Measurements from ENCODE around the gene KCP. TPM values are rescaled to one million over a fixed set of nuclear protein-coding genes. Genes with fewer than 3 reads are reported as not detected.
A peak's percentile ranks its signal among the peaks of the same experiment; 100 is the strongest.

Gene KCP
- total and polyA plus RNA-seq, 5 donors = 0.23 to 0.36 (median 0.25) TPM

DNA sequence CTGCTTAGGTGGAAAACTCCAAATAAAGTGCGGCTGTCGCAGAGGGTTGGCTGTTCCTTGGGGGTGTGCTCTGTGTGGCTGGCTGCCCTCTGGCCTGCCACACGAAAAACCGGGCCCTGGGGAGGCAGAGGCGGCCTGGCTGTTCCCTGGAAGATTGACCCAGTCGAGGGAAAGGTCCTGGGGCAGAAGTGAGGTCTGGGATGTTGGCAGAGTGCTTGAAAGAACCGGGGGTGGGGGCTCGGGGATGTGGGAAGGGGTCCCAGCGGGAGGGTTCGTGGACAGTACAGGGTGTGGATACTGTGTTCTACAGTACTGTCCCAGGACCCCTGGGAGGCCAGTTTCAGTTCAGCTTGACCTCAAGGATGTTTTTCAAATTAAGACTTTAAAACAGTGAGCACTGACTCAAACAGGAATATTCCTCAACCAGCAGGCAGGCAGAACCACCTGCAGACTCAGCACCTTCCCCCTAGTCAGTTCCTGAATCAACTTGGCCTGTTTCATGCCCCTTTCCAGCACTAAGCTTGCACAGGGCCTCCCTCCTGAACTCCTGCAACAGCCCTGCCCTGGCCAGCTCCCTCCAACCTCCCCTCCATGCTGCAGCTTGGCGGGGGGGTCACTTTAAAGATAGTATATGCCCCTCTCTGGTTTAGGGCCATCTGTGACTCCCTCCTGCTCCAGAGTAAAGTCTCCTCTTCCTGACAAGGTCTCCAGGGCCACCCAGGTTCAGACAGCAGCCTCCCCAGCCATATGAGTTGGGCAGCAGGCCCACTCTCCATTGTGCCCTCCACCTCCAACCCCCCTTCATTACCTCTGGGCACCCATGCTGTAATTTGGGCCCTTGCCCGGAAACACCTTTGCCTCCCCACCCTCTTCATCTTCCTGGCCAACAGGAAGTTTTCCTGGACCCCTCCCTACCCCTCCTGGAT is 51.0 kb downstream of the KCP start:
- Histone ChIP-seq H3K27me3 (ENCODE audit: control insufficient read depth, insufficient read depth) (no peaks in the 10 kb centered on the region), H3K4me1 (ENCODE audit: control insufficient read depth, insufficient read depth, low read length) (peaks cover 12% of the 10 kb centered on the region), H3K27ac (ENCODE audit: low read length) (peak overlapping the region; percentile 57), H3K4me3 (ENCODE audit: low read length) (no peak overlapping the region), H3K9me3 (ENCODE audit: control insufficient read depth, low read length) (no peaks in the 10 kb centered on the region)
- intact Hi-C loops (cut with DNase I) = no loop called here
- WGBS = 42% methylated on average over 12 of the region's 12 CpGs
- ATAC-seq (peak in 1 of 2 donors; percentile 1), DNase-seq (peak in 2 of 3 donors; percentile 75 to 81)

- DNase-seq (peak; percentile 61 to 86 (median 78)), ATAC-seq (peak; percentile 0 to 1)
- H3K9me3 ChIP-seq (ENCODE audit: control insufficient read depth, low read length) = no peaks in the 10 kb centered on the region
- H3K27ac ChIP-seq (ENCODE audit: low read length) = peak overlapping the region; percentile 53
- no peak overlapping the region for H3K4me3 ChIP-seq (ENCODE audit: low read length)
- H3K27me3 ChIP-seq (ENCODE audit: control insufficient read depth, insufficient read depth) = no peaks in the 10 kb centered on the region
- peaks cover 12% of the 10 kb centered on the region for H3K4me1 ChIP-seq (ENCODE audit: control insufficient read depth, insufficient read depth, low read length)
- WGBS = 49% methylated on average over 18 of the region's 18 CpGs
- intact Hi-C loops (cut with DNase I) = no loop called here
Measured at GRCh38 chr7:128858380-128859231, 51.9 kb downstream of the KCP start.

- no peak for DNase-seq
- H3K4me3 ChIP-seq (ENCODE audit: low read length) = no peak overlapping the region
- no peak overlapping the region for H3K27ac ChIP-seq (ENCODE audit: low read length)
- H3K9me3 ChIP-seq (ENCODE audit: control insufficient read depth, low read length) = no peaks in the 10 kb centered on the region
- peaks cover 12% of the 10 kb centered on the region for H3K4me1 ChIP-seq (ENCODE audit: control insufficient read depth, insufficient read depth, low read length)
- intact Hi-C loops (cut with DNase I) = no loop called here
- no peaks in the 10 kb centered on the region for H3K27me3 ChIP-seq (ENCODE audit: control insufficient read depth, insufficient read depth)
- no peak for ATAC-seq
- 80% methylated on average over 17 of the region's 17 CpGs for WGBS
Measured at GRCh38 chr7:128856001-128856718, 54.3 kb downstream of the KCP start.

DNA sequence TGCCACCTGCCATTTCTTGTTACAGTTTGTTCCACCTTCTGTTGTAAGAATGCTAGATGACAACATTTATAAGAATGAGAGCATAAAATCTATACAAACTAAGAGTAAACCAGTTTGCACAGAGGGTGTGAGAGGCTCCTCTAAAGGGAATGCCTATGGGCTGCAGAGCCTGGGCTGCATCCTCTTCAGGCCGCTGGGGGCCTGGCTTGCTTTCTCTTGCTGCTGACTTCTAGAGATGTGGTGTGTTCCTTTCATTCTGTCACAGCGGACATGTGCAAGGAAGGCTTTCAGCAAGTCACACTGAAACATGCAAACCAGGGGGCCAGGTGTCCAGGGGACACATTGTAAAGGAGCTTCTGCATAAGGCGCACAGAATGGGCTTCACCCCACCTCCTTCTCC is 55.0 kb downstream of the KCP start:
- DNase-seq (no peak), ATAC-seq (no peak)
- no peaks in the 10 kb centered on the region for H3K27me3 ChIP-seq (ENCODE audit: control insufficient read depth, insufficient read depth)
- no peak overlapping the region for H3K4me3 ChIP-seq (ENCODE audit: low read length)
- intact Hi-C loops (cut with DNase I) = no loop called here
- peaks cover 12% of the 10 kb centered on the region for H3K4me1 ChIP-seq (ENCODE audit: control insufficient read depth, insufficient read depth, low read length)
- WGBS = 86% methylated on average over 3 of the region's 3 CpGs
- H3K9me3 ChIP-seq (ENCODE audit: control insufficient read depth, low read length) = no peaks in the 10 kb centered on the region
- H3K27ac ChIP-seq (ENCODE audit: low read length) = no peak overlapping the region

DNA sequence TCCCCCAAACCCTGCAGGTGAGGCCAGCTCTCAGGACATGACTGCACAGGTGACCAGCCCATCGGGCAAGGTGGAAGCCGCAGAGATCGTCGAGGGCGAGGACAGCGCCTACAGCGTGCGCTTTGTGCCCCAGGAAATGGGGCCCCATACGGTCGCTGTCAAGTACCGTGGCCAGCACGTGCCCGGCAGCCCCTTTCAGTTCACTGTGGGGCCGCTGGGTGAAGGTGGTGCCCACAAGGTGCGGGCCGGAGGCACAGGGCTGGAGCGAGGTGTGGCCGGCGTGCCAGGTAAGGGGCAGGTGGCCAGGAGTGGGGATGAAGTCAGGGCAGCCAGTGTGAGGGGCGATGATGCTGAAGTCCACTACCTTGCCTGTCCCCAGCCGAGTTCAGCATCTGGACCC is 56.1 kb downstream of the KCP start:
- Histone ChIP-seq H3K4me1 (ENCODE audit: control insufficient read depth, insufficient read depth, low read length) (peaks cover 2% of the 10 kb centered on the region), H3K9me3 (ENCODE audit: control insufficient read depth, low read length) (no peaks in the 10 kb centered on the region), H3K27ac (ENCODE audit: low read length) (no peak overlapping the region), H3K4me3 (ENCODE audit: low read length) (no peak overlapping the region), H3K27me3 (ENCODE audit: control insufficient read depth, insufficient read depth) (no peaks in the 10 kb centered on the region)
- no peak for ATAC-seq
- WGBS = 91% methylated on average over 21 of the region's 21 CpGs
- intact Hi-C loops (cut with DNase I) = no loop called here
- no peak for DNase-seq

DNA sequence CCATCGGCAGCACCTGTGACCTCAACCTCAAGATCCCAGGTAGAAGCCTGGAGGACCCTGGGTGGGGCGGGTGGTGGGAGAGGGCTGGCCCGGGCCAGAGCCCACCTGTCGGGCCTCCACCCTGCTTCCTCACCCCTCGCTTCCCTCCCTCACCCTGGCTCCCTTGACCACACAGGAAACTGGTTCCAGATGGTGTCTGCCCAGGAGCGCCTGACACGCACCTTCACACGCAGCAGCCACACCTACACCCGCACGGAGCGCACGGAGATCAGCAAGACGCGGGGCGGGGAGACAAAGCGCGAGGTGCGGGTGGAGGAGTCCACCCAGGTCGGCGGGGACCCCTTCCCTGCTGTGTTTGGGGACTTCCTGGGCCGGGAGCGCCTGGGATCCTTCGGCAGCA is 56.7 kb downstream of the KCP start:
- H3K27ac ChIP-seq (ENCODE audit: low read length) = no peak overlapping the region
- H3K9me3 ChIP-seq (ENCODE audit: control insufficient read depth, low read length) = no peaks in the 10 kb centered on the region
- no peaks in the 10 kb centered on the region for H3K4me1 ChIP-seq (ENCODE audit: control insufficient read depth, insufficient read depth, low read length)
- intact Hi-C loops (cut with DNase I) = no loop called here
- ATAC-seq = no peak
- DNase-seq = no peak
- no peaks in the 10 kb centered on the region for H3K27me3 ChIP-seq (ENCODE audit: control insufficient read depth, insufficient read depth)
- WGBS = 87% methylated on average over 23 of the region's 23 CpGs
- H3K4me3 ChIP-seq (ENCODE audit: low read length) = no peak overlapping the region

GRCh38 chr7:128852537-128853254 is 57.8 kb downstream of the KCP start:
- DNase-seq (no peak), ATAC-seq (no peak)
- Histone ChIP-seq H3K4me3 (ENCODE audit: low read length) (no peak overlapping the region), H3K4me1 (ENCODE audit: control insufficient read depth, insufficient read depth, low read length) (no peaks in the 10 kb centered on the region), H3K27ac (ENCODE audit: low read length) (no peak overlapping the region), H3K9me3 (ENCODE audit: control insufficient read depth, low read length) (no peaks in the 10 kb centered on the region), H3K27me3 (ENCODE audit: control insufficient read depth, insufficient read depth) (no peaks in the 10 kb centered on the region)
- intact Hi-C loops (cut with DNase I) = no loop called here
- WGBS = 90% methylated on average over 28 of the region's 28 CpGs

DNA sequence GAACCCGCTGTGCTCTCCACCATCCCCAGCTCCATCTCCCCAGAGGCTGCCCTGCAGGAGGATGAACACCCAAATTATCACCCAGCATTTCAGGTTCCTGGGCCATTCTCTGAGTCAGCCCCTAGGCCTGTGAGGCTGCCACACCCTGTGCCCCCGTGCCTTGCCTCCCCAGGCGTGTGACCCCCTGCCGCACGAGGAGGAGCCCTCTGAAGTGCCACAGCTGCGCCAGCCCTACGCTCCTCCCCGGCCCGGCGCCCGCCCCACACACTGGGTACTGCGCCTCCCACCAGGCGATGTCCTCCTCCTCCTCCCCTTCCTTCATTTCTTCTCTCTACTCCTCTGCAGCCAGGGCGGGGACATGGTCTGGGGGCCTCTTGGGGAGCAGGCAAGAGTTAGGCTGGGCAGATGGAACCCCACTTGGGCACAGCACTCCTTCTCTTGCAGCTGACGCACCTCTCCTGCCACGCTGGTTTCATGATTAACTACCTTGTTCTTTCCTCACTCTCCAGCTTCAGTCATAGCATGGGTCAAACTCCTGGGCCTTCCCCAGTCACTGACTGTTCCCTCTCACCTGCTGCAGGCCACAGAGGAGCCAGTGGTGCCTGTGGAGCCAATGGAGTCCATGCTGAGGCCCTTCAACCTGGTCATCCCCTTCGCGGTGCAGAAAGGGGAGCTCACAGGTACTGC is 60.6 kb downstream of the KCP start:
- Histone ChIP-seq H3K4me1 (ENCODE audit: control insufficient read depth, insufficient read depth, low read length) (no peaks in the 10 kb centered on the region), H3K27ac (ENCODE audit: low read length) (no peak overlapping the region), H3K4me3 (ENCODE audit: low read length) (no peak overlapping the region), H3K9me3 (ENCODE audit: control insufficient read depth, low read length) (no peaks in the 10 kb centered on the region), H3K27me3 (ENCODE audit: control insufficient read depth, insufficient read depth) (no peaks in the 10 kb centered on the region)
- no peak for ATAC-seq
- WGBS = 92% methylated on average over 18 of the region's 18 CpGs
- DNase-seq = peak in 1 of 3 donors; percentile 21
- intact Hi-C loops (cut with DNase I) = no loop called here

DNA sequence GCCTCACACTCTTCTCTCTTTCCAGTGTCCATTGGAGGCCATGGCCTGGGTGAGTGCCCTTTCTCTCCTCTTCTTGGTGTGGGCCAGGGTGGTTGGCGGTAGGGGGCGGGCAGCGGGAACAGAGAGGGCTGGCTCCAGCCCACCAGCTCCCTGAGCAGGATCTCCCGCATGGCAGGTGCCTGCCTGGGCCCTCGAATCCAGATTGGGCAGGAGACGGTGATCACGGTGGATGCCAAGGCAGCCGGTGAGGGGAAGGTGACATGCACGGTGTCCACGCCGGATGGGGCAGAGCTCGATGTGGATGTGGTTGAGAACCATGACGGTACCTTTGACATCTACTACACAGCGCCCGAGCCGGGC is 61.4 kb downstream of the KCP start:
- H3K27ac ChIP-seq (ENCODE audit: low read length) = no peak overlapping the region
- WGBS = 93% methylated on average over 16 of the region's 16 CpGs
- H3K9me3 ChIP-seq (ENCODE audit: control insufficient read depth, low read length) = no peaks in the 10 kb centered on the region
- H3K27me3 ChIP-seq (ENCODE audit: control insufficient read depth, insufficient read depth) = no peaks in the 10 kb centered on the region
- DNase-seq (no peak), ATAC-seq (no peak)
- no peak overlapping the region for H3K4me3 ChIP-seq (ENCODE audit: low read length)
- intact Hi-C loops (cut with DNase I) = no loop called here
- no peaks in the 10 kb centered on the region for H3K4me1 ChIP-seq (ENCODE audit: control insufficient read depth, insufficient read depth, low read length)
